Measurements from ENCODE around the gene NRCAM.

GRCh38 chr7:108421720-108422331 is 34.4 kb downstream of the NRCAM start:
- TF ChIP-seq, protein P1, sequence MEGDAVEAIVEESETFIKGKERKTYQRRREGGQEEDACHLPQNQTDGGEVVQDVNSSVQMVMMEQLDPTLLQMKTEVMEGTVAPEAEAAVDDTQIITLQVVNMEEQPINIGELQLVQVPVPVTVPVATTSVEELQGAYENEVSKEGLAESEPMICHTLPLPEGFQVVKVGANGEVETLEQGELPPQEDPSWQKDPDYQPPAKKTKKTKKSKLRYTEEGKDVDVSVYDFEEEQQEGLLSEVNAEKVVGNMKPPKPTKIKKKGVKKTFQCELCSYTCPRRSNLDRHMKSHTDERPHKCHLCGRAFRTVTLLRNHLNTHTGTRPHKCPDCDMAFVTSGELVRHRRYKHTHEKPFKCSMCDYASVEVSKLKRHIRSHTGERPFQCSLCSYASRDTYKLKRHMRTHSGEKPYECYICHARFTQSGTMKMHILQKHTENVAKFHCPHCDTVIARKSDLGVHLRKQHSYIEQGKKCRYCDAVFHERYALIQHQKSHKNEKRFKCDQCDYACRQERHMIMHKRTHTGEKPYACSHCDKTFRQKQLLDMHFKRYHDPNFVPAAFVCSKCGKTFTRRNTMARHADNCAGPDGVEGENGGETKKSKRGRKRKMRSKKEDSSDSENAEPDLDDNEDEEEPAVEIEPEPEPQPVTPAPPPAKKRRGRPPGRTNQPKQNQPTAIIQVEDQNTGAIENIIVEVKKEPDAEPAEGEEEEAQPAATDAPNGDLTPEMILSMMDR (IDR thresholded peaks at IDR 0.05), result no peak
- TF ChIP-seq POLR2A (IDR thresholded peaks at IDR 0.05), result no peak
